Esophagus muscularis mucosa (tissue), 4 donors: ENCODE measurements around the gene TRPV4. TPM values are rescaled to one million over a fixed set of nuclear protein-coding genes. Genes with fewer than 3 reads are reported as not detected.

Source experiments
- DNase-seq: peaks from one replicate; pipeline ENCODE4 v3.0.0-alpha.2; 2017; ENCODE audit errors: extremely low spot score
- H3K27ac ChIP-seq, 4 donors: fragments of 200-600 bp; sonication (generic); replicated peaks in 1 of 4; 1 replicate in 3 of 4; 2 replicates in 1 of 4; pipeline ENCODE4 v1.5.1; 2016 to 2019; ENCODE audit warnings: mild to moderate bottlenecking in 1 of 4
- H3K27me3 ChIP-seq, 4 donors: fragments of 200-600 bp; sonication (generic); one replicate each; pipeline versions ENCODE4 v1.5.1 to v1.6.0; 2016 to 2019
- H3K36me3 ChIP-seq, 4 donors: fragments of 200-600 bp; sonication (generic); one replicate each; pipeline ENCODE4 v1.5.1; 2016 to 2019
- H3K4me1 ChIP-seq, 4 donors: fragments of 200-600 bp; sonication (generic); one replicate each; pipeline ENCODE4 v1.5.1; 2016 to 2019
- H3K4me3 ChIP-seq, 4 donors: fragments of 200-600 bp; sonication (generic); 1 replicate in 2 of 4; 2 replicates in 2 of 4; pipeline ENCODE4 v1.5.1; 2016 to 2019; ENCODE audit warnings: mild to moderate bottlenecking in 4 of 4, moderate library complexity in 1 of 4
- H3K9me3 ChIP-seq, 4 donors: fragments of 200-600 bp; sonication (generic); 1 replicate in 3 of 4; 2 replicates in 1 of 4; pipeline ENCODE4 v1.5.1; 2016 to 2019
- EP300 ChIP-seq: sonication (generic); formaldehyde crosslinking; IDR thresholded peaks from one replicate; pipeline ENCODE4 v1.6.1; 2017; ENCODE audit warnings: antibody characterized with exemption
- POLR2A ChIP-seq: fragments of 450-650 bp; IDR thresholded peaks from one replicate; pipeline ENCODE4 v1.6.1; 2017; ENCODE audit warnings: antibody characterized with exemption, moderate library complexity, mild to moderate bottlenecking, low read depth
- POLR2AphosphoS5 ChIP-seq, 2 donors: sonication (generic); formaldehyde crosslinking; IDR thresholded peaks; one replicate each; pipeline ENCODE4 v1.6.1; 2017; ENCODE audit warnings: antibody characterized with exemption in 2 of 2
- WGBS: methylation state at CpG from one replicate; pipeline ENCODE4 v1.1.5; 2018; 5-methylcytosine and 5-hydroxymethylcytosine counted together
- intact Hi-C: fragments of 100-400 bp; cut with DNase I; formaldehyde crosslinking; loops from one replicate; pipeline ENCODE4 v1.15.1; 2023
- total RNA-seq, 4 donors: library from RNA; depleted of rRNA; stranded (reverse); fragments of >200 nt; gene quantifications; one replicate each; pipeline versions ENCODE4 v1.1.0 to v1.2.1, GENCODE V29; 2016
- TF ChIP-seq, protein P1 (sequence below), 3 experiments: fragments of 200-600 bp in 2 of 3; fragments of 450-650 bp in 1 of 3; sonication (generic) in 2 of 3; IDR thresholded peaks; one replicate each; pipeline ENCODE4 v1.5.1; 2017 to 2019; ENCODE audit warnings: antibody characterized with exemption in 3 of 3, mild to moderate bottlenecking in 2 of 3, moderate library complexity in 1 of 3

Gene TRPV4
- total RNA-seq, 4 donors from 2014 or later, result under 0.01 to 0.63 (median 0.35) TPM

DNA sequence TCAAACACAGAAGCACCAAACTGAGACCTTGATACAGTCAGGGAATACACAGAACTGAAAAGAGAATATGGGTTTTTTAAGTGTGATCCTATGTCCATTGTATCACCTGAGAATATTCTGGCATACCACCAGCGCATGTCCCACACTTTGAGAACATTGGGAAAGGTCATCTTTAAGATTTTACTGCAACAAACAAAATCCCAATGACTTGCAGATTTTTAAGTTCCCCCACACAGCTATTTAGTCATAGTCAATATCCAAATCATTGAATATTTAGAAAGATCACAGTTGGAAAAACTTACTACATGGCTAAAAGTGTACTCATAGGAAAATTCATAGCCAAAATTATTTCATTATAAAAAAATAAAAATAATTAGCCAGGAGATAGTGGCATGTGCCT, 54.5 kb downstream of the TRPV4 start:
- Histone ChIP-seq H3K4me1 (peaks cover under 1 to 6% (median 3%) of the 10 kb centered on the region in 4 donors), H3K27ac (no peak overlapping the region), H3K27me3 (peaks cover 0 to 18% (median 0%) of the 10 kb centered on the region in 4 donors), H3K9me3 (peaks cover 0 to 15% (median 9%) of the 10 kb centered on the region in 4 donors), H3K36me3 (no peaks in the 10 kb centered on the region), H3K4me3 (no peak overlapping the region)
- intact Hi-C loops, result loop anchor here (5.0 to 10.0 kb wide), 2 partner anchors 66 to 354 kb away; partner anchors contain the start of gene FAM222A
- no peak for DNase-seq
- TF ChIP-seq EP300, result no peak
- TF ChIP-seq, protein P1, sequence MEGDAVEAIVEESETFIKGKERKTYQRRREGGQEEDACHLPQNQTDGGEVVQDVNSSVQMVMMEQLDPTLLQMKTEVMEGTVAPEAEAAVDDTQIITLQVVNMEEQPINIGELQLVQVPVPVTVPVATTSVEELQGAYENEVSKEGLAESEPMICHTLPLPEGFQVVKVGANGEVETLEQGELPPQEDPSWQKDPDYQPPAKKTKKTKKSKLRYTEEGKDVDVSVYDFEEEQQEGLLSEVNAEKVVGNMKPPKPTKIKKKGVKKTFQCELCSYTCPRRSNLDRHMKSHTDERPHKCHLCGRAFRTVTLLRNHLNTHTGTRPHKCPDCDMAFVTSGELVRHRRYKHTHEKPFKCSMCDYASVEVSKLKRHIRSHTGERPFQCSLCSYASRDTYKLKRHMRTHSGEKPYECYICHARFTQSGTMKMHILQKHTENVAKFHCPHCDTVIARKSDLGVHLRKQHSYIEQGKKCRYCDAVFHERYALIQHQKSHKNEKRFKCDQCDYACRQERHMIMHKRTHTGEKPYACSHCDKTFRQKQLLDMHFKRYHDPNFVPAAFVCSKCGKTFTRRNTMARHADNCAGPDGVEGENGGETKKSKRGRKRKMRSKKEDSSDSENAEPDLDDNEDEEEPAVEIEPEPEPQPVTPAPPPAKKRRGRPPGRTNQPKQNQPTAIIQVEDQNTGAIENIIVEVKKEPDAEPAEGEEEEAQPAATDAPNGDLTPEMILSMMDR (IDR thresholded peaks at IDR 0.05), result no peak
- TF ChIP-seq POLR2AphosphoS5 (IDR thresholded peaks at IDR 0.05), result no peak
- no peak for TF ChIP-seq POLR2A
- WGBS, result 90% methylated on average over 1 of the region's 1 CpG

DNA sequence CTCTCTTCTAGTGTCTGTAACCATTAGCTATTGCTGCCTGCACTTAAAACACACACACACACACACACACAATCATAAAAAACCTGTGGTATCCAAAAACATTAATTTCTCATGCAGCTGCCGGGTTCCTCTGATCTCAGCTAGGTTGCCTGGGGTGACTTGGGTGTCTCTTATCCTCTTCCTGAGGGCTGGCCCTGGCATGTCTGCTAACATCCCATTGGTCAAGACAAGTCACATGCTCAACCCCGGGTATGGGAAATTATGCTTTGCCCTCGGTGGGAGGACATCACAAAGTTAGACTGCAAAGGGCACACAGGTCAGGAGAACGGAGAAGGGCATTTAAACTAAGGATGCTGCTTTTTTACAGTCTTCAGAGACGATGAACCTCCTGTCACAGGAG, 55.7 kb downstream of the TRPV4 start:
- no peak for TF ChIP-seq POLR2AphosphoS5 (IDR thresholded peaks at IDR 0.05)
- Histone ChIP-seq H3K36me3 (no peaks in the 10 kb centered on the region), H3K4me3 (no peak overlapping the region), H3K27ac (no peak overlapping the region), H3K27me3 (peaks cover 0 to 7% (median 0%) of the 10 kb centered on the region in 4 donors), H3K4me1 (peaks cover 6 to 17% (median 11%) of the 10 kb centered on the region in 4 donors), H3K9me3 (peaks cover 0 to 15% (median 9%) of the 10 kb centered on the region in 4 donors)
- WGBS, result 54% methylated on average over 5 of the region's 5 CpGs
- intact Hi-C loops, result loop anchor here (5.0 to 10.0 kb wide), 2 partner anchors 65 to 353 kb away; partner anchors contain the start of gene FAM222A
- no peak for DNase-seq

DNA sequence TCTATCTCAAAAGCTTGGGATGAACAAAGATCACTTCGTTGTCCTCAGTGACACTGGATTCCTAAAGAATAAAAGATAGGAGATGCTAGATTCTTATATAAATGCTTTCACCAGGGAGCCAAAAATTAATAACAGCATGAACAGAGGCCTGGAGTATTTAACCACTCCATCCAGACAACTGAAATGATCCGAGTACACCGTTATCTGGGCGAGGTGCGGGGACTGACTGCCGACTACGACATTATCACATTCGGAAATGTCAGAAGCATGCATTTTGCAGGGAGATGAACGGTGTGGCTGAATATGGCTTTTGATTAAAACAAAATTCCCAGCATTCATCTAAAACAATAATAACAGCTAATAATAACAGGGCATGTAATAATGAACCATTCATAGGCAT, 56.6 kb downstream of the TRPV4 start:
- Histone ChIP-seq H3K9me3 (peaks cover 0 to 15% (median 9%) of the 10 kb centered on the region in 4 donors), H3K4me3 (no peak overlapping the region), H3K27me3 (peaks cover 0 to 3% (median 0%) of the 10 kb centered on the region in 4 donors), H3K27ac (no peak overlapping the region), H3K36me3 (no peaks in the 10 kb centered on the region), H3K4me1 (peaks cover 6 to 20% (median 14%) of the 10 kb centered on the region in 4 donors)
- no peak for DNase-seq
- TF ChIP-seq, protein P1 (IDR thresholded peaks at IDR 0.05), result no peak
- TF ChIP-seq EP300, result no peak
- no peak for TF ChIP-seq POLR2A
- TF ChIP-seq POLR2AphosphoS5 (IDR thresholded peaks at IDR 0.05), result no peak
- intact Hi-C loops, result loop anchor here (5.0 to 10.0 kb wide), 2 partner anchors 64 to 352 kb away; partner anchors contain the start of gene FAM222A
- WGBS, result 74% methylated on average over 9 of the region's 9 CpGs

DNA sequence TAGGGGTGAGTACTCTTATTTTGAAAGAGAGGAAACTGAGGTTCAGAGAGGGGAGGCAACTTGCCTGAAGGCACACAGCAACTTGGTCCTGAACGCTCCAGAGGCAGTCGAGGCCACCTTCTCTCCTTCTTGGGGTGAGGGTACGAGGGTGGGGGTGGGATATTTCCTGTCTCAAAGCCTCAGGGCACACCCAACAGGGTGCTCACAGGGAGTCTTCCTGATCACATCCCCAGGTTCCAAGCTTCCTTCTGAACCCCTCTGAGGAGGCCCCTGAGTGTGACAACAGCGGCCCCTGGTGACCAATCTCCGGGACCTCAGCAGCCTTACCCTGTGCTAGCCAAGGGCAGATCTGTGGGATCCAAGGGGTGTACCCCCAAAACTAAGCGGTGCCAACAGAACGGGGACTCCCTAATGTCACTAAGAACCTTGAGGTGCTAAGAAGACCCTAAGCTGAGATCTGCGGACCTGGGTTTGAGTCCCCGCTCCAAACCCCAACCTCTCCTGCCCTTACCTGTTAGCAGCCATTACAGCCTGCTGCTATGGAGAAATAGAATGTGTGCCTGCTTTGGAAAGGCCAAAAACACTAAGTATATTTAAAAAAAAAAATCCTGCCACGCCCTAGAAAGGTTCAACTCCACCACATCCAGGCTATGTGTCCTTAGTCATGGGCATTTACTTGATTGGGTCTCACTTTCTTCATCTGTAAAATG, 57.9 kb downstream of the TRPV4 start:
- intact Hi-C loops, result loop anchor here (1.0 to 10.0 kb wide), 3 partner anchors 63 to 351 kb away; partner anchors contain the start of gene FAM222A
- Histone ChIP-seq H3K36me3 (no peaks in the 10 kb centered on the region), H3K9me3 (peaks cover 0 to 15% (median 9%) of the 10 kb centered on the region in 4 donors), H3K4me1 (peaks cover 6 to 20% (median 14%) of the 10 kb centered on the region in 4 donors), H3K4me3 (no peak overlapping the region), H3K27me3 (peaks cover 0 to 3% (median 0%) of the 10 kb centered on the region in 4 donors), H3K27ac (no peak overlapping the region)
- no peak for DNase-seq
- TF ChIP-seq POLR2AphosphoS5 (IDR thresholded peaks at IDR 0.05), result no peak
- no peak for TF ChIP-seq POLR2A
- TF ChIP-seq EP300, result no peak
- TF ChIP-seq, protein P1 (IDR thresholded peaks at IDR 0.05), result peak; percentile 82 to 91 (median 85)
- WGBS, result 25% methylated on average over 8 of the region's 10 CpGs

DNA sequence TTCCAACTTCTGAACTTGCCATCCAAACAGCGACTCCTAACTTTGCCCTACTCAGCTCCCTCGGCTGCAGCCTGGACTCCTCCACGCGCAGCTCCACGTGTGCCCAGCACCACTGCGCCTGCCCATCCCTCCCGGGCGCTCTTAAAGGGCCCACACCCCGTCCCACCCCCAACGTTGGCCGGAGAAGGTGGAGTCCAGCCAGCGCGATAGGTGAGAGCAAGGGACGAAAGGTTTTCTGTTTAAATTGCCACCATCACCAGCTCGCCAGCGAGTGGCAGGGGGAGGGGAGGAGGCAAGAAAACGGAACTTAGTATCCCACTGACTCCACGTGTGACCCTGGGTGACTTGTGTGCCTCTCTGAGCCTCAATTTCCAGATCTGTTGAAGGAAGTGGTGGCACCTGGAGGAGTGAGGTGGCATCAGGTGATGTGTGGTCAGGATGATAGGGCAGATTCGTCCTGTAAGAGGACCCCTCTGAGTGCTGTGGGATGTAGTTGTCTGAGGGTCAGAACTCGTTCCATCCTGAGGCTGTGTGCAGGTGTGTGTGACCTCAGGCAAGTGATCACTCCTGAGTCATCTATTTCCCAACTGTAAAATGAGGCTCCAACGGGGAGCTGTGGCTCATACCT, 59.7 kb downstream of the TRPV4 start:
- Histone ChIP-seq H3K4me1 (peaks cover 6 to 20% (median 14%) of the 10 kb centered on the region in 4 donors), H3K36me3 (peaks cover 0 to 6% (median 0%) of the 10 kb centered on the region in 4 donors), H3K9me3 (peaks cover 0 to 3% (median under 1%) of the 10 kb centered on the region in 4 donors), H3K4me3 (peak overlapping the region in 1 of 4 donors; percentile 14), H3K27me3 (peaks cover 0 to 3% (median 0%) of the 10 kb centered on the region in 4 donors), H3K27ac (no peak overlapping the region)
- no peak for TF ChIP-seq EP300
- TF ChIP-seq, protein P1 (IDR thresholded peaks at IDR 0.05), result no peak
- TF ChIP-seq POLR2AphosphoS5 (IDR thresholded peaks at IDR 0.05), result no peak
- TF ChIP-seq POLR2A, result no peak
- WGBS, result 55% methylated on average over 17 of the region's 21 CpGs
- DNase-seq, result no peak
- intact Hi-C loops, result loop anchor here (5.0 to 10.0 kb wide), 3 partner anchors 51 to 349 kb away; no protein-coding TSS in a partner anchor
